CD14-positive monocyte (primary cell): Measurements from ENCODE around the gene TMEM132D. TPM values are rescaled to one million over a fixed set of nuclear protein-coding genes. Genes with fewer than 3 reads are reported as not detected.

ENCODE experiments used
- DNase-seq, 3 donors: peaks; one replicate each; pipeline ENCODE4 v3.0.0-alpha.2; 2011 to 2022
- H2AFZ ChIP-seq: 2 replicates; pipeline ENCODE4 v1.6.0; 2012; ENCODE audit warnings: mild to moderate bottlenecking, low read depth, low read length, inconsistent platforms; ENCODE audit not compliant: insufficient read depth, poor library complexity, severe bottlenecking
- H3K27ac ChIP-seq, 2 donors: 1 replicate in 1 of 2; 2 replicates in 1 of 2; pipeline ENCODE4 v1.5.1; 2012 to 2013; ENCODE audit warnings: low read length in 2 of 2, control low read depth in 1 of 2, inconsistent platforms in 1 of 2, low read depth in 1 of 2, mild to moderate bottlenecking in 1 of 2
- H3K27me3 ChIP-seq, 2 donors: one replicate each; pipeline versions ENCODE4 v1.6.0 to v1.6.1; 2011 to 2013; ENCODE audit warnings: low read length in 2 of 2; ENCODE audit not compliant: control insufficient read depth in 2 of 2, insufficient read depth in 2 of 2
- H3K36me3 ChIP-seq, 2 donors: replicated peaks in 1 of 2; 1 replicate in 1 of 2; 2 replicates in 1 of 2; pipeline versions ENCODE4 v1.5.1 to v1.6.1; 2012 to 2013; ENCODE audit warnings: low read length in 2 of 2, control low read depth in 1 of 2, inconsistent platforms in 1 of 2, mild to moderate bottlenecking in 1 of 2; ENCODE audit not compliant: insufficient read depth in 2 of 2, control insufficient read depth in 1 of 2
- H3K4me1 ChIP-seq, 2 donors: 1 replicate in 1 of 2; 2 replicates in 1 of 2; pipeline versions ENCODE4 v1.5.1 to v1.6.1; 2012 to 2013; ENCODE audit warnings: low read length in 2 of 2, control low read depth in 1 of 2, inconsistent platforms in 1 of 2, mild to moderate bottlenecking in 1 of 2, moderate library complexity in 1 of 2; ENCODE audit not compliant: insufficient read depth in 2 of 2, control insufficient read depth in 1 of 2
- H3K4me2 ChIP-seq: replicated peaks from 2 replicates; pipeline ENCODE3; 2012; ENCODE audit warnings: low read length, moderate library complexity, mild to moderate bottlenecking; ENCODE audit not compliant: poor library complexity, severe bottlenecking; ENCODE audit errors: extremely low read depth
- H3K4me3 ChIP-seq, 3 experiments: fragments of 200-600 bp in 1 of 3; sonication (generic) in 1 of 3; replicated peaks in 1 of 3; 1 replicate in 2 of 3; 2 replicates in 1 of 3; pipeline ENCODE4 v1.5.1; 2011 to 2013; ENCODE audit warnings: low read length in 3 of 3, mild to moderate bottlenecking in 3 of 3, control low read depth in 2 of 3, low read depth in 2 of 3, inconsistent platforms in 1 of 3, moderate library complexity in 1 of 3
- H3K79me2 ChIP-seq: 2 replicates; pipeline ENCODE4 v1.6.0; 2012; ENCODE audit warnings: mild to moderate bottlenecking, control low read depth, inconsistent platforms, low read length, moderate library complexity; ENCODE audit not compliant: insufficient read depth
- H3K9ac ChIP-seq: 2 replicates; pipeline ENCODE4 v1.6.0; 2017; ENCODE audit warnings: low read length, mild to moderate bottlenecking; ENCODE audit not compliant: insufficient read depth, poor library complexity, severe bottlenecking
- H3K9me3 ChIP-seq, 2 donors: replicated peaks in 1 of 2; 1 replicate in 1 of 2; 2 replicates in 1 of 2; pipeline versions ENCODE4 v1.5.1 to v1.6.1; 2012 to 2013; ENCODE audit warnings: low read length in 2 of 2, control low read depth in 1 of 2; ENCODE audit not compliant: control insufficient read depth in 1 of 2, insufficient read depth in 1 of 2
- H4K20me1 ChIP-seq: 2 replicates; pipeline ENCODE4 v1.6.0; 2012; ENCODE audit warnings: mild to moderate bottlenecking, low read length, control low read depth, moderate library complexity; ENCODE audit not compliant: insufficient read depth
- H3K27ac Mint-ChIP-seq, 7 donors: one replicate each; pipeline ENCODE4 v1.8.0; 2020; ENCODE audit warnings: mild to moderate bottlenecking in 7 of 7, mixed read lengths in 7 of 7, moderate library complexity in 6 of 7, inconsistent platforms in 2 of 7
- H3K27me3 Mint-ChIP-seq, 3 donors: one replicate each; pipeline ENCODE4 v1.8.0; 2021 to 2022; ENCODE audit warnings: low read depth in 3 of 3, mild to moderate bottlenecking in 3 of 3, mixed read lengths in 3 of 3, moderate library complexity in 3 of 3, inconsistent platforms in 1 of 3
- H3K36me3 Mint-ChIP-seq, 2 donors: one replicate each; pipeline ENCODE4 v1.8.0; 2020; ENCODE audit warnings: mixed read lengths in 2 of 2, inconsistent platforms in 1 of 2, mild to moderate bottlenecking in 1 of 2
- H3K4me1 Mint-ChIP-seq: one replicate; pipeline ENCODE4 v1.8.0; 2020; ENCODE audit warnings: mild to moderate bottlenecking, mixed read lengths
- H3K4me3 Mint-ChIP-seq, 2 donors: one replicate each; pipeline ENCODE4 v1.8.0; 2020; ENCODE audit warnings: mild to moderate bottlenecking in 2 of 2, mixed read lengths in 2 of 2, moderate library complexity in 1 of 2
- H3K9me3 Mint-ChIP-seq, 7 donors: one replicate each; pipeline ENCODE4 v1.8.0; 2020 to 2022; ENCODE audit warnings: mixed read lengths in 7 of 7, mild to moderate bottlenecking in 6 of 7, moderate library complexity in 6 of 7, inconsistent platforms in 2 of 7
- CTCF ChIP-seq: fragments of 200-600 bp; IDR thresholded peaks from one replicate; pipeline ENCODE4 v1.8.0; 2022; ENCODE audit warnings: antibody characterized with exemption, mild to moderate bottlenecking
- whole genome bisulfite sequencing: methylation state at CpG from one replicate; pipeline ENCODE4 v1.1.5; 2013; ENCODE audit warnings: missing lambda C conversion rate; ENCODE audit not compliant: insufficient coverage; 5-methylcytosine and 5-hydroxymethylcytosine counted together
- intact Hi-C, 2 donors: fragments of 100-400 bp; cut with micrococcal nuclease; formaldehyde crosslinking; loops; one replicate each; pipeline versions ENCODE4 v1.15.0 to v1.15.1; 2023
- polyA plus RNA-seq, 3 donors: library from polyadenylated mRNA; depleted of rRNA in 1 of 3; unstranded in 2 of 3; stranded (reverse) in 1 of 3; fragments of 300-500 nt in 2 of 3; fragments of >200 nt in 1 of 3; fragmentation: Illumina TruSeq in 2 of 3; gene quantifications; 1 replicate in 2 of 3; 2 replicates in 1 of 3; pipeline ENCODE4 v1.2.3, GENCODE V29; 2012 to 2021

The TMEM132D gene
- polyA plus RNA-seq, 3 donors = 0.04 TPM; not detected in 2

GRCh38 chr12:129246630-129247029, 657.2 kb downstream of the TMEM132D start:
- Histone ChIP-seq H3K27me3 (no peaks in the 10 kb centered on the region), H3K36me3 (no peaks in the 10 kb centered on the region), H3K4me1 (no peaks in the 10 kb centered on the region), H4K20me1 (no peaks in the 10 kb centered on the region), H2AFZ (no peak overlapping the region), H3K9me3 (peaks cover 9 to 19% of the 10 kb centered on the region in 2 donors), H3K9ac (no peak overlapping the region), H3K27ac (no peak overlapping the region), H3K79me2 (no peaks in the 10 kb centered on the region), H3K4me2 (no peak overlapping the region), H3K4me3 (no peak overlapping the region)
- no CpG with 5 or more reads among the region's 2 CpGs for WGBS
- Mint-ChIP-seq H3K4me1 (no peaks in the 10 kb centered on the region), H3K36me3 (no peaks in the 10 kb centered on the region), H3K27ac (no peak overlapping the region), H3K27me3 (peaks cover 0 to 2% (median 0%) of the 10 kb centered on the region in 3 donors), H3K4me3 (no peak overlapping the region), H3K9me3 (peaks cover 5 to 19% (median 12%) of the 10 kb centered on the region in 7 donors)
- intact Hi-C loops = no loop called here
- no peak for DNase-seq
- TF ChIP-seq CTCF = no peak

GRCh38 chr12:129245769-129246168, 658.1 kb downstream of the TMEM132D start:
- Mint-ChIP-seq H3K4me3 (no peak overlapping the region), H3K27me3 (peaks cover 0 to 2% (median 0%) of the 10 kb centered on the region in 3 donors), H3K27ac (no peak overlapping the region), H3K4me1 (no peaks in the 10 kb centered on the region), H3K9me3 (peaks cover 5 to 17% (median 11%) of the 10 kb centered on the region in 7 donors), H3K36me3 (no peaks in the 10 kb centered on the region)
- no peak for DNase-seq
- Histone ChIP-seq H2AFZ (no peak overlapping the region), H3K27me3 (no peaks in the 10 kb centered on the region), H4K20me1 (no peaks in the 10 kb centered on the region), H3K27ac (no peak overlapping the region), H3K4me2 (no peak overlapping the region), H3K4me3 (no peak overlapping the region), H3K9me3 (peaks cover 10 to 19% of the 10 kb centered on the region in 2 donors), H3K36me3 (no peaks in the 10 kb centered on the region), H3K79me2 (no peaks in the 10 kb centered on the region), H3K9ac (no peak overlapping the region), H3K4me1 (no peaks in the 10 kb centered on the region)
- intact Hi-C loops = no loop called here
- WGBS = 89% methylated on average over 4 of the region's 9 CpGs
- TF ChIP-seq CTCF = no peak
